ENCODE results near the gene RNF144A. TPM values are rescaled to one million over a fixed set of nuclear protein-coding genes. Genes with fewer than 3 reads are reported as not detected.
"Not testable (repeated sequence)": the region's sequence is repeated elsewhere in the genome, so short reads cannot be mapped to it uniquely, and the experiment has no call there.

Gene RNF144A
- total and polyA plus RNA-seq, 2 donors (not counting 3 experiments of a cell fraction or from before 2014, with no cell fraction given), result 9.7 to 28.8 TPM

DNA sequence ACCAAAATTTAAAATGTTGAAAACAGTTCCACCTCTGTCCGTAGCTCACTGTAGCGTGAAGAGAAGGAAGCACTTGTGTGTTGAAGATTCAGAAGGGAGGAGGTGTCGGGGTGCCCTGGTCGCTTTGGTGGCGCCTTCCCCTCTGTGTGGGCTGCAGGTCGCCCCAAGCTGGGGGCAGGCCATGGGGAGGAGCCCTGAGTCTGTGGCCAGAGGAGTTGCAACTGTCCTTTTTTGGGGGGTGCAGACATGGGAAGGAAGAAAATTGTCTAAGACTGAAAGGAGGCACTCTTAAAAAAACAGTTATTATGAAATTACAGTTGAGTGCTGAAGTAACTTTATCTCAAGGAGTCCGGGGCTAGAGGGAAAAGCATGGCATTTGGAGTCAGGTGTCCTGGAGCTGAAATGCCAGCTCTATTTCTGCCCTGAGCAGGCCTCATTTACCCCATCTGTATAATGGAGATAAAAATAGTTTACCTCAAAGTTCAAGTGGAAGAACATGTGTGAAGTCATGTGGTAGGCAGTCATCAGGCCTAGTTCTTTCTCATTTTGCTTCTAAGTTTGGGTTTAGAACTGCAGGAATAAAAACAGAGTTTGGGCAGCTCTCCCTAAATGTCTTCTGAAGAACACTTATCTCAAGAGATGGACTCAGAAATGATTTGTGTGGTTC, 82.1 kb downstream of the RNF144A start:
- no TSS peak for BruUV-seq (replicated peaks)
- Histone ChIP-seq H2AFZ (ENCODE audit: low read depth, low read length) (no peak overlapping the region), H3K9me1 (replicated peaks; ENCODE audit: control insufficient read depth, extremely low read depth, insufficient read depth, low read length) (no peaks in the 10 kb centered on the region), H3K4me2 (ENCODE audit: insufficient read depth, low read length) (no peak overlapping the region), H3K36me3 (ENCODE audit: control insufficient read depth in 2 of 2, extremely low read depth in 1 of 2, insufficient read depth in 2 of 2, low read length in 2 of 2) (no peaks in the 10 kb centered on the region), H3K9me3 (replicated peaks; ENCODE audit: control insufficient read depth, insufficient read depth, low read length) (no peaks in the 10 kb centered on the region), H4K20me1 (replicated peaks; ENCODE audit: control insufficient read depth, extremely low read depth, insufficient read depth, low read length) (no peaks in the 10 kb centered on the region), H3K4me1 (ENCODE audit: control insufficient read depth, extremely low read depth, insufficient read depth, low read length) (no peaks in the 10 kb centered on the region), H3K9ac (replicated peaks; ENCODE audit: extremely low read depth, insufficient read depth, low read length) (no peak overlapping the region), H3K79me2 (ENCODE audit: control insufficient read depth, insufficient read depth, low read length) (no peaks in the 10 kb centered on the region), H3K27me3 (ENCODE audit: control insufficient read depth in 2 of 2, insufficient read depth in 2 of 2, low read length in 2 of 2) (no peaks in the 10 kb centered on the region), H3K4me3 (replicated peaks in 1 of 3; ENCODE audit: insufficient read depth in 1 of 3, low read depth in 1 of 3, low read length in 3 of 3) (no peak overlapping the region), H3K27ac (ENCODE audit: insufficient read depth, low read depth, low read length) (no peak overlapping the region)
- TF ChIP-seq, protein P1, sequence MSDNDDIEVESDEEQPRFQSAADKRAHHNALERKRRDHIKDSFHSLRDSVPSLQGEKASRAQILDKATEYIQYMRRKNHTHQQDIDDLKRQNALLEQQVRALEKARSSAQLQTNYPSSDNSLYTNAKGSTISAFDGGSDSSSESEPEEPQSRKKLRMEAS (IDR thresholded peaks at IDR 0.05; ENCODE audit: insufficient read depth, insufficient read length), result no peak
- TF ChIP-seq JUN (IDR thresholded peaks at IDR 0.05; ENCODE audit: borderline replicate concordance, insufficient read depth, insufficient read length, low read depth) (no peak), GATA2 (IDR thresholded peaks at IDR 0.05; ENCODE audit: insufficient read depth, insufficient read length, low read depth, low read length) (no peak), MYC (IDR thresholded peaks at IDR 0.05; ENCODE audit: low read depth, low read length) (no peak), EZH2 (IDR thresholded peaks at IDR 0.05; ENCODE audit: borderline replicate concordance, low read depth, low read length, severe bottlenecking) (no peak), POLR2AphosphoS5 (IDR thresholded peaks at IDR 0.05; ENCODE audit: insufficient read depth, low read depth, low read length) (no peak)
- no peak for DNase-seq (ENCODE audit: low read depth, low spot score)
- intact Hi-C loops (cut with micrococcal nuclease), result no loop called here
- ChIA-PET POLR2A (no interaction called here), CTCF (interaction anchor here (2.0 kb wide), 1 partner anchor 83 kb away, joined by 5 read pairs; no protein-coding TSS in a partner anchor)
- FAIRE-seq, result no peak
- dilution Hi-C loops (cut with MboI; ENCODE audit: extremely low pct_ligation_motif_present, low sequenced_read_pairs), result no loop called here

DNA sequence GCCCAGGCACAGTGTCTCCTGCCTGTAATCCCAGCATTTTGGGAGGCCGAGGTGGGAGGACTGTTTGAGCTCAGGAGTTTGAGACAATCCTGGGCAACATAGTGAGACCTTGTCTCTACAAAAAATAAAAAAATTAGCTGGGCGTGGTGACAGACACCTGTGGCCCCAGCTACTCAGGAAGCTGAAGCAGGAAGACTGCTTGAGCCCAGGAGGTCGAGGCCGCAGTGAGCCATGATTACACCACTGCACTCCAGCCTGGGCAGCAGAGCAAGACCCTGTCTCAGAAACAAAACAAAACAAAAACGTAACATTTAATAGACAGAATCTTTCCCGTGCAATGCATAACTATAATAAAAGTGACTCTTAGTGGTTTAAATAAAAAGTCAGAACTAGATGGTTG, 84.2 kb downstream of the RNF144A start:
- H3K4me3 ChIP-seq (replicated peaks in 1 of 3; ENCODE audit: insufficient read depth in 1 of 3, low read depth in 1 of 3, low read length in 3 of 3); POLR2A ChIA-PET; H3K9me3 ChIP-seq (replicated peaks; ENCODE audit: control insufficient read depth, insufficient read depth, low read length); intact Hi-C loops (cut with micrococcal nuclease); H3K79me2 ChIP-seq (ENCODE audit: control insufficient read depth, insufficient read depth, low read length); H3K4me1 ChIP-seq (ENCODE audit: control insufficient read depth, extremely low read depth, insufficient read depth, low read length); H3K4me2 ChIP-seq (ENCODE audit: insufficient read depth, low read length); H3K9me1 ChIP-seq (replicated peaks; ENCODE audit: control insufficient read depth, extremely low read depth, insufficient read depth, low read length); dilution Hi-C loops (cut with MboI; ENCODE audit: extremely low pct_ligation_motif_present, low sequenced_read_pairs); DNase-seq (ENCODE audit: low read depth, low spot score); H3K27ac ChIP-seq (ENCODE audit: insufficient read depth, low read depth, low read length); H3K36me3 ChIP-seq (ENCODE audit: control insufficient read depth in 2 of 2, extremely low read depth in 1 of 2, insufficient read depth in 2 of 2, low read length in 2 of 2); H3K27me3 ChIP-seq (ENCODE audit: control insufficient read depth in 2 of 2, insufficient read depth in 2 of 2, low read length in 2 of 2); H3K9ac ChIP-seq (replicated peaks; ENCODE audit: extremely low read depth, insufficient read depth, low read length); H2AFZ ChIP-seq (ENCODE audit: low read depth, low read length); BruUV-seq (replicated peaks); H4K20me1 ChIP-seq (replicated peaks; ENCODE audit: control insufficient read depth, extremely low read depth, insufficient read depth, low read length); FAIRE-seq: not testable (repeated sequence)
- CTCF ChIA-PET, result interaction anchor here (0.8 kb wide), 1 partner anchor 85 kb away, joined by 3 read pairs; no protein-coding TSS in a partner anchor

Measured in endothelial cell of umbilical vein (primary cell).